PFSK-1 (cell line): Measurements from ENCODE around the gene SMIM35.

ENCODE experiments used
- FOXP2 ChIP-seq: optimal IDR thresholded peaks from 2 replicates; pipeline ENCODE3; 2011; ENCODE audit warnings: borderline replicate concordance, control low read depth, inconsistent platforms; ENCODE audit not compliant: insufficient read depth; ENCODE audit errors: extremely low read length, extremely low read depth
- POLR2AphosphoS5 ChIP-seq: IDR thresholded peaks from 2 replicates; pipeline ENCODE4 v1.6.1; 2012; ENCODE audit warnings: low read depth, mild to moderate bottlenecking, control low read depth, low read length, moderate library complexity
- REST ChIP-seq, 2 experiments: IDR thresholded peaks; 2 replicates each; pipeline versions ENCODE4 v1.6.1 to v1.8.0; 2011 to 2012; ENCODE audit warnings: low read depth in 2 of 2, low read length in 2 of 2, control low read depth in 1 of 2, inconsistent platforms in 1 of 2, mild to moderate bottlenecking in 1 of 2, moderate library complexity in 1 of 2; ENCODE audit not compliant: insufficient read depth in 1 of 2
- SIN3A ChIP-seq: IDR thresholded peaks from 2 replicates; pipeline ENCODE4 v1.6.1; 2012; ENCODE audit warnings: mild to moderate bottlenecking, low read length, moderate library complexity, borderline replicate concordance; ENCODE audit not compliant: insufficient read depth

- TF ChIP-seq REST (IDR thresholded peaks at IDR 0.05; ENCODE audit: insufficient read depth in 1 of 2, low read depth in 2 of 2, low read length in 2 of 2): no peak
- no peak for TF ChIP-seq FOXP2
- no peak for TF ChIP-seq POLR2AphosphoS5
- TF ChIP-seq SIN3A: no peak
These were observed 15.2 kb downstream of the SMIM35 start for GRCh38 chr11:118071416-118072030.
